Measurements from ENCODE around the gene ITGAE.

The ITGAE gene

GRCh38 chr17:3815925-3816324 lies 14.9 kb upstream of the ITGAE start:
- no peak for DNase-seq

GRCh38 chr17:3815122-3815521 lies 14.1 kb upstream of the ITGAE start:
- DNase-seq, result no peak

- DNase-seq, result no peak
These were observed 13.4 kb upstream of the ITGAE start for GRCh38 chr17:3814361-3814760.

GRCh38 chr17:3813171-3813570 lies 12.2 kb upstream of the ITGAE start:
- DNase-seq, result no peak

- DNase-seq, result no peak
These were observed 11.8 kb upstream of the ITGAE start for GRCh38 chr17:3812771-3813170.

GRCh38 chr17:3812284-3812683 lies 11.3 kb upstream of the ITGAE start:
- DNase-seq, result no peak

- no peak for DNase-seq
These were observed 9.0 kb upstream of the ITGAE start for GRCh38 chr17:3810019-3810418.

- no peak for DNase-seq
These were observed 8.1 kb upstream of the ITGAE start for GRCh38 chr17:3809135-3809534.

- no peak for DNase-seq
These were observed 7.7 kb upstream of the ITGAE start for GRCh38 chr17:3808701-3809100.

- DNase-seq, result no peak
These were observed 4.6 kb upstream of the ITGAE start for GRCh38 chr17:3805581-3805980.

- DNase-seq, result no peak
These were observed 3.5 kb upstream of the ITGAE start for GRCh38 chr17:3804503-3804931.

GRCh38 chr17:3803308-3803640 lies 2.3 kb upstream of the ITGAE start:
- no peak for DNase-seq

- no peak for DNase-seq
These were observed 1.7 kb upstream of the ITGAE start for GRCh38 chr17:3802461-3803307.

- DNase-seq, result no peak
These were observed 804 bp upstream of the ITGAE start for GRCh38 chr17:3801792-3802191.

- no peak for DNase-seq
These were observed 359 bp upstream of the ITGAE start for GRCh38 chr17:3801347-3801746.

- no peak for DNase-seq
These were observed 1.6 kb downstream of the ITGAE start for GRCh38 chr17:3799181-3799945.

- no peak for DNase-seq
These were observed 2.5 kb downstream of the ITGAE start for GRCh38 chr17:3798273-3799180.

- no peak for DNase-seq
These were observed 4.2 kb downstream of the ITGAE start for GRCh38 chr17:3796822-3797170.

GRCh38 chr17:3796110-3796821 lies 4.7 kb downstream of the ITGAE start:
- DNase-seq, result no peak

- DNase-seq, result no peak
These were observed 5.4 kb downstream of the ITGAE start for GRCh38 chr17:3795390-3796102.

GRCh38 chr17:3794557-3795389 lies 6.2 kb downstream of the ITGAE start:
- DNase-seq, result no peak
